Measurements from ENCODE around the gene BBS9. TPM values are rescaled to one million over a fixed set of nuclear protein-coding genes. Genes with fewer than 3 reads are reported as not detected.

BBS9 gene
- total and polyA plus RNA-seq, 2 of the 4 experiments (the other 2 are of a cell fraction) = 7.9 to 9.5 TPM

DNA sequence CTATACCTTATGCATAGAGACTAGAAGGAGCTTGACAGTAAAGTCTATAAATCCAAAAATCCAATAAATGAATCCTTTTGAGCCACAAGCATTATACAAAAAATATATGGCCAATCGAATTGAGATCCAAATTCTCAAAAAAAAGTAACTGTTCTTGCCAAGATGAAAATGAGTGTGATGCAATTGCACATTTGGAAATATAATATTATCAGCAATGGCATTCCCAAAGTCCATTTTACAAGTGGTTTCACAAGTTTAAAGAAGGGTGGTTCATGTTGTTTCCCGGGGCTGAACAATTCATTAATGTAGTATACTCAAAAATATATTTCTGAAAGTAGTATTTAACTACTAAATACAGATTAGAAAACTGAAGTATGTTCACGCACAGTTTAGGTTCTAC, 27.5 kb upstream of the BBS9 start:
- Histone ChIP-seq H3K9ac (ENCODE audit: low read depth, low read length) (no peak overlapping the region), H3K14ac (replicated peaks; ENCODE audit: low read depth, low read length) (no peak overlapping the region), H2BK5ac (ENCODE audit: low read depth, low read length, poor library complexity, severe bottlenecking) (no peak overlapping the region), H3K4me1 (ENCODE audit: control insufficient read depth, insufficient read depth, low read length) (no peaks in the 10 kb centered on the region), H3K9me1 (ENCODE audit: insufficient read depth, low read length) (no peaks in the 10 kb centered on the region), H3K4ac (ENCODE audit: low read depth, low read length) (no peak overlapping the region), H3K36me3 (ENCODE audit: control insufficient read depth, insufficient read depth, low read length) (peaks cover 30% of the 10 kb centered on the region), H2BK20ac (ENCODE audit: low read depth, low read length) (no peak overlapping the region), H3K56ac (ENCODE audit: extremely low read depth, insufficient read depth, low read length) (no peak overlapping the region), H2AFZ (replicated peaks; ENCODE audit: low read length, poor library complexity) (no peak overlapping the region), H3K79me1 (ENCODE audit: low read depth in 1 of 2, low read length in 2 of 2) (peaks cover 32 to 41% of the 10 kb centered on the region in 2 experiments), H3K27me3 (ENCODE audit: control insufficient read depth, insufficient read depth, low read length) (no peaks in the 10 kb centered on the region), H4K5ac (ENCODE audit: low read depth, low read length) (no peak overlapping the region), H3K4me3 (ENCODE audit: insufficient read depth, low read depth, low read length) (no peak overlapping the region), H4K8ac (ENCODE audit: low read depth in 2 of 2, low read length in 2 of 2) (no peak overlapping the region), H4K91ac (ENCODE audit: insufficient read depth, low read depth, low read length) (no peak overlapping the region), H2BK120ac (ENCODE audit: low read depth, low read length) (no peak overlapping the region), H3K23ac (ENCODE audit: low read depth, low read length) (no peak overlapping the region), H2AK5ac (ENCODE audit: low read depth, low read length) (no peak overlapping the region), H3K4me2 (ENCODE audit: low read depth, low read length) (no peak overlapping the region), H2BK15ac (ENCODE audit: low read depth, low read length) (no peak overlapping the region), H3K9me3 (ENCODE audit: control insufficient read depth, insufficient read depth, low read length) (no peaks in the 10 kb centered on the region), H3K18ac (ENCODE audit: low read depth, low read length) (no peak overlapping the region), H2AK9ac (replicated peaks; ENCODE audit: low read depth, low read length, poor library complexity) (no peak overlapping the region), H4K20me1 (ENCODE audit: insufficient read depth, low read length) (peaks cover 3% of the 10 kb centered on the region; the same call in 1 of the 2 replicates), H3K27ac (ENCODE audit: insufficient read depth, low read length) (no peak overlapping the region)
- no TSS peak for BruUV-seq (replicated peaks)
- in situ Hi-C loops (cut with MboI; ENCODE audit: low sequenced_read_pairs) (no loop called here), intact Hi-C loops (cut with micrococcal nuclease) (no loop called here), dilution Hi-C loops (cut with HindIII; ENCODE audit: low sequenced_read_pairs, unreplicated experiment) (no loop called here)
- ChIA-PET POLR2A (ENCODE audit: unreplicated experiment) (no interaction called here), CTCF (no interaction called here)
- DNase-seq = no peak
- no peak for TF ChIP-seq MXI1 (IDR thresholded peaks at IDR 0.05; ENCODE audit: borderline replicate concordance, low read depth, low read length)
- no peak for TF ChIP-seq NFE2L2 (IDR thresholded peaks at IDR 0.05; ENCODE audit: low read depth, low read length)
- no peak for TF ChIP-seq SMC3 (IDR thresholded peaks at IDR 0.05; ENCODE audit: low read depth, low read length)
- TF ChIP-seq, protein P1, sequence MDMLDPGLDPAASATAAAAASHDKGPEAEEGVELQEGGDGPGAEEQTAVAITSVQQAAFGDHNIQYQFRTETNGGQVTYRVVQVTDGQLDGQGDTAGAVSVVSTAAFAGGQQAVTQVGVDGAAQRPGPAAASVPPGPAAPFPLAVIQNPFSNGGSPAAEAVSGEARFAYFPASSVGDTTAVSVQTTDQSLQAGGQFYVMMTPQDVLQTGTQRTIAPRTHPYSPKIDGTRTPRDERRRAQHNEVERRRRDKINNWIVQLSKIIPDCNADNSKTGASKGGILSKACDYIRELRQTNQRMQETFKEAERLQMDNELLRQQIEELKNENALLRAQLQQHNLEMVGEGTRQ (IDR thresholded peaks at IDR 0.05; ENCODE audit: low read depth, low read length) = no peak
- no peak for TF ChIP-seq FOS (IDR thresholded peaks at IDR 0.05; ENCODE audit: low read depth, low read length)
- no peak for TF ChIP-seq MAZ (IDR thresholded peaks at IDR 0.05; ENCODE audit: borderline replicate concordance, low read depth, low read length)
- TF ChIP-seq CEBPB (IDR thresholded peaks at IDR 0.05; ENCODE audit: low read depth, low read length) = no peak
- no peak for TF ChIP-seq BHLHE40 (IDR thresholded peaks at IDR 0.05; ENCODE audit: low read depth, low read length)
- no peak for TF ChIP-seq RCOR1 (IDR thresholded peaks at IDR 0.05; ENCODE audit: insufficient replicate concordance, low read length)
- TF ChIP-seq MAFK (IDR thresholded peaks at IDR 0.05; ENCODE audit: low read depth, low read length) = no peak
- TF ChIP-seq, protein P2, sequence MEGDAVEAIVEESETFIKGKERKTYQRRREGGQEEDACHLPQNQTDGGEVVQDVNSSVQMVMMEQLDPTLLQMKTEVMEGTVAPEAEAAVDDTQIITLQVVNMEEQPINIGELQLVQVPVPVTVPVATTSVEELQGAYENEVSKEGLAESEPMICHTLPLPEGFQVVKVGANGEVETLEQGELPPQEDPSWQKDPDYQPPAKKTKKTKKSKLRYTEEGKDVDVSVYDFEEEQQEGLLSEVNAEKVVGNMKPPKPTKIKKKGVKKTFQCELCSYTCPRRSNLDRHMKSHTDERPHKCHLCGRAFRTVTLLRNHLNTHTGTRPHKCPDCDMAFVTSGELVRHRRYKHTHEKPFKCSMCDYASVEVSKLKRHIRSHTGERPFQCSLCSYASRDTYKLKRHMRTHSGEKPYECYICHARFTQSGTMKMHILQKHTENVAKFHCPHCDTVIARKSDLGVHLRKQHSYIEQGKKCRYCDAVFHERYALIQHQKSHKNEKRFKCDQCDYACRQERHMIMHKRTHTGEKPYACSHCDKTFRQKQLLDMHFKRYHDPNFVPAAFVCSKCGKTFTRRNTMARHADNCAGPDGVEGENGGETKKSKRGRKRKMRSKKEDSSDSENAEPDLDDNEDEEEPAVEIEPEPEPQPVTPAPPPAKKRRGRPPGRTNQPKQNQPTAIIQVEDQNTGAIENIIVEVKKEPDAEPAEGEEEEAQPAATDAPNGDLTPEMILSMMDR (conservative IDR thresholded peaks at IDR 0.05; ENCODE audit: low read depth, low read length) = no peak
- no peak for TF ChIP-seq RFX5 (IDR thresholded peaks at IDR 0.05; ENCODE audit: low read depth, low read length)
- TF ChIP-seq, protein P3, sequence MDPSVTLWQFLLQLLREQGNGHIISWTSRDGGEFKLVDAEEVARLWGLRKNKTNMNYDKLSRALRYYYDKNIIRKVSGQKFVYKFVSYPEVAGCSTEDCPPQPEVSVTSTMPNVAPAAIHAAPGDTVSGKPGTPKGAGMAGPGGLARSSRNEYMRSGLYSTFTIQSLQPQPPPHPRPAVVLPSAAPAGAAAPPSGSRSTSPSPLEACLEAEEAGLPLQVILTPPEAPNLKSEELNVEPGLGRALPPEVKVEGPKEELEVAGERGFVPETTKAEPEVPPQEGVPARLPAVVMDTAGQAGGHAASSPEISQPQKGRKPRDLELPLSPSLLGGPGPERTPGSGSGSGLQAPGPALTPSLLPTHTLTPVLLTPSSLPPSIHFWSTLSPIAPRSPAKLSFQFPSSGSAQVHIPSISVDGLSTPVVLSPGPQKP (IDR thresholded peaks at IDR 0.05; ENCODE audit: borderline replicate concordance, low read depth, low read length) = no peak
- TF ChIP-seq POLR2A (IDR thresholded peaks at IDR 0.05; ENCODE audit: low read depth, low read length) = no peak
- TF ChIP-seq CHD1 (IDR thresholded peaks at IDR 0.05; ENCODE audit: low read depth, low read length) = no peak
- no peak for TF ChIP-seq RAD21 (IDR thresholded peaks at IDR 0.05; ENCODE audit: low read length)
- WGBS, 2 experiments (ENCODE audit: extremely low coverage in 2 of 2, insufficient read length in 1 of 2) = no CpG with 5 or more reads among the region's 3 CpGs
- ATAC-seq (ENCODE audit: low read depth) = no peak
